HG03432 (cell line): ENCODE results near the gene ABLIM2.
A peak's percentile ranks its signal among the peaks of the same experiment; 100 is the strongest.

ENCODE experiments used
- ATAC-seq: cut with Tn5 transposase; IDR thresholded peaks from one replicate; pipeline ENCODE4 v1.9.1; 2021; ENCODE audit warnings: mild to moderate bottlenecking, moderate library complexity; ENCODE audit not compliant: unreplicated experiment

The ABLIM2 gene

DNA sequence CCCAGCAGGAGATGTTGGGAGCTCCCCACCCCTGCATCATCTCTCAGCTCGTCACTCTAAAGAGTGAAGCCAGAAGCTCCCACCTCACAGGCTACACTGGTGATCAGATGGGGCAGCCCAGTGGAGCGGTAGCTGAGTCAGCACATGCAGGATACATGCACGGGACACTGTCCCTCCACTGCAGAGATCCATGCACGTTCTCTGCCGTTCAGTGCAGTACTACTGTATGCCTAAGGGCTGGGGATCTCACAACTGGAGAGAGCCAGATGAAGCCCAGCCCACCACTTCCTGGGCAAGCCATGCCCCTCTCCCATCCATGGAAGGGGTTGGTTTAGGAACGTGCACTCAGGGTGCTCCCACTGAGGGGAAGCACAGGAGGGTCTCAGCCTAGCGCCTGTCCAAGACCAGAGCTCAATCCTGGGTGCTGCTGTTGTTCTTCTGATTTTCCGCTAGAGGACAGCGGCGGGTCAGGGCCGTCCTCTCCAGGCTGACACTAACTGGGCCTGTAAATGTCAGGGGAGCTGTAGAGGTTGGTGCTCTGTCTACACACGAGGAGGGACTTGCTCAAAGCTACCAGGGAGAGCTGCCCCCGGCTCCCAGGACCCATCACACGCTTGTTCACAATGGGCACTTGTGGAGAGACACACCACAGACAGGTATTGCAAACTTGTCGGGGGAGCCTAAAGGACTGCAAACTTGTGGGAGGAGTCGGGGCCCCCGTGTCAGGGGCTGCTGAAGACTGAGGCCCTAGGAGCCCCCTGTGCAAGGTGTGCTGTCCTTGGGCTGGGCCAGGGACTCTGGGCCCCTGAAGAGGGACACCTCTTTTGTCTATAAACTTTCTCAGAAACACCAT lies 18.2 kb upstream of the ABLIM2 start:
- peak; percentile 69 for ATAC-seq

DNA sequence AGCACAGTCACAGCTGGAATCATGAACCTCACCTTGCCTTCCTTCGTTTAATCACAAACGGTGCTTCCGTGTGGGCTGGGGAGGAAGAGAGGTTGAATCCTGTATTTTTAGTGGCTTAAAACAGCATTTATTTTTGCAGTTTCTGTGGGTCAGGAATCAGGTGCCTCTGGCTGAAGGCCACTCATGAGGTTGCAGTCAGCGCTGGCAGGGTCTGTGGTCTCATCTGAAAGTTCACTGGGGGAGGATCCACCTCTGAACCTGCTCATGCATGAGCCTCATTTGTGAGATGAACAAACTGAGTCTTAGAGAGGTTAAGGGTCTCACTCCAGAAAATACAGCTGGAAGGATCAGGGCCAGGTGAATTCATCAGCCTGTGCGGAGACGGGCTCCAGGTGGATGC lies 17.1 kb upstream of the ABLIM2 start:
- ATAC-seq = no peak

DNA sequence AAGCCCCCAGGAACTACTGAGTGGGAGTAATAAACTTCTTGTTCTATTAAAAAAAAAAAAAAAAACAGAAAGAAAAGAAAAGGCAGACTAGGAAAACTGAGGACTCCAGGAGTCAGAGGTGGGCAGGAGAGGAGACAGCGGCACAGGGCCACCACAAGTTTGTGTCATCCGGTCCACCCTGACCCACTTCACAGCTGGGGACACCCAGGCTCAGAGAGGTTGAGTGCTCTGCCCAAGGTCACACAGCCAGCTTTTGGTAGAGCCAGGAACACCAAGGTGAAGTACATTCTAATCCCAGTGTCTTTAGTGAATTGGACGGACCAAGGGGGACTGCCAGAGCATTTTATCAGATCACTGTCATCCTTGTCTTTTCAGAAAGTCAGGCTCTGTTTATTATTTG lies 16.4 kb upstream of the ABLIM2 start:
- ATAC-seq = no peak

- no peak for ATAC-seq
These were observed 15.1 kb upstream of the ABLIM2 start for GRCh38 chr4:8173492-8174242.

DNA sequence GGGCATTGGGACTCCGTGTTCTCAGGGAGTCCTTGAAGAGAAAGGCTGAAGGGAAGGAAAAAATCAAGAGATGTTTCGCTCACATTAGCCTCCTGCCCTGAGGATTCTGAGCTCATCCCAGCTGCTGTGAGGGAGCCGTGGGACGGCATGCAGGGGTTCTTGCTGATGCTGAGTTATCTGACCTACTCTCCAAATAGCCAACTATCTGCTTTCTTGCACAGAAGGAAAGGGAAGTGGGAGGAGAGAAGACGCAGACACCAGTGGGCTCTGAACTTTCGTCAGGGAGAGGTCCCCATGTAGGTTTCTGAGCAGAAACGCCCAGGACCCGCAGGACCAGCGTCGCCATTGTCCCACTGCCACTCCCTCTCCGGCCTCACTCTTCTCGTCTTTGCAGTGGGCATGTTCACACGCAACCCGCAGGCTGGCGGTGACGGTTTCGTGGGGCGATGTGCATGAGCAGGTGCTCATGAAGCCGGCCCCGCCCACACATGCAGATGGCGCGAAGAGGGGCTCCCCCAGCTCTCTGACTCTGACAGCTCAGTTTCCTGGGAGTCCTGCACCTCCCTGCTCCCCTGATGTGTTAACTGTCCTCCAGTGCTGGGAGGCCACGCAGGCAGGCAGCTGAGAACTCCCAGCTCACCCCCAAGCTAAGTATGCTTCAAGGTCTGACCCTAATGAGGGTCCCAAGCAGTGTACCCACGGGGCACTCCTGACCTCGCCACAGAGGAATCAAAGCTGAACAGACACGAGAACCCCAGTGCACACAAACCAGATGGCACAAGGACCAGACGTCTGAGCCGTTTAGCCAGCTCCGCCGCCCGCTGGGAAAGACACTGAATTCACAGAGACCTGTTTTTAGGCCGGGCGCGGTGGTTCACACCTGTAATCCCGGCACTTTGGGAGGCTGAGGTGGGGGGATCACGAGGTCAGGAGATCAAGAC lies 13.6 kb upstream of the ABLIM2 start:
- peak; percentile 83 for ATAC-seq

DNA sequence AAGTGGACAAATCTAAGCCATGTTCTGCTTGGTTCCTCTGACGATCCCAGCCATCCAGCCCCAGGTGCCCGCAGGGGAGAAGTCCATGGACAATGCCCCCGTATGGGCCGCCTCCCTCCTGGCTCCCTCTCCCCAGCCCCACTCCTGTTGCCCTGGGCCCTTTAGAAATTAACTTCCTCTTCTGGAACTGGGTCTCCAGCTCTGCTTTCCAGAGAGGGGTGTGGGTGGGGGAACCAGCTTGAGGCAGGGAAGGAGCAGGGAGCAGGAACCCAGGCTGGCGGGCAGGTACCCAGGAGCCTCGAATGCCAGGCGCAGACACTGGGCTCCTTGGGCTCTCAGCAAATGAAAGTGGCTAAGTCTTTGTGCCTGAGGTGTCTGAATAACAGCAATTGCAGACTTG lies 12.7 kb upstream of the ABLIM2 start:
- no peak for ATAC-seq

DNA sequence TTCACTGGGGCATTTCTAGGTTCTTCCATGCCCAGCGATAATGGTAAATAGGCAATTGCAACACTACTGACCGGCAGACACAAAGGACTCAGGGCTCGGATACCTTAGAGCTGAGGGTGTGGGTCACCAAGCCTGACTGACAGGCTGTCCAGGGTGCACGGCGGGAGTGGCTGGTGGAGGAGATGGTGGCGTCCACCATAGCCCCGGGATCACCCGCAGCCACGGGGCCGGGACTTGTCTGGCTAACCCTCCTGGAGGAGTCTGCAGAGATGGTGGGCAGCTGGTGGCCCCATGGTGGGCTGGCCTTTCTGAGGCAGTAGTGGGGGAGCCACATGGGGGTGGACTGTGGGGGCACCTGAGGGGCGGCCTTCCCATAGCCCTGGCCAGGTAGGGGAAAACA lies 11.7 kb upstream of the ABLIM2 start:
- ATAC-seq = no peak

- ATAC-seq = no peak
These were observed 11.2 kb upstream of the ABLIM2 start for GRCh38 chr4:8169763-8170162.

DNA sequence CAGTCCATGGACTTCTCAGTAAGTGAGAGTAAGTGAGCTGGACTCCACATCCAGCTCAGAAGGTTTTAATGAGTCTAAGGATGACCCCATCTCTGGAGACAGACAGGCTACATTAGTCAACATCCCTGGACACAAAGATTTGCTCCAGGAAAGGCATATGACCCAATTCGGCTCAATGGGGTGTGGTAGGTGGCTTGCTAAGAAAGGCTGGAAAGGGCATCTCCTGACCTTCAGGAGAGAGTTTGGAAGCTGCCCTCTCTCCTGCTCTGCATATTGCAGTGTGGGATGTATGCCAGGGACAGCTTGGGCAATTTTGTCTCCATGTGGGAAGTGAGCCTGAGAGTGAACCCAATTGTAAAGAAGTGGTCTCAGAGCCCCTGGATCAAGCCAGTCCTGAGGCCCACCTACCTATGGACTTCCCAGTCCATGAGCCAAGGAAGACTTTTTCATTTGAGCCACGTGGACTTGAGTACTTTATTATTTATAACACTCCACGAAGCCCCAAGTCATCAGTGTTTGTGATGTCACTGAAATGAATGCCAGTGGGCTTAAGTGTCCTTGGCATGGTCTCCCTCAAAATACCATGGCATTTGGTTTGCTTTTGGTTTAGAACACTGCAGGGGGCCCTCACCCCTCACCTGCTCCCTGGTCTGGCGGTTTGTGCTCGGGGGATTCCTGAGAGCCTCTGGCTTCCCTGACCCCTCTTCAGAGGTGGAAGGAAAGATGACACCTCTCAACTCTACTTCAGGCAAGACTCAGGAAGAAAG lies 10.4 kb upstream of the ABLIM2 start:
- no peak for ATAC-seq

GRCh38 chr4:8168232-8168631 lies 9.6 kb upstream of the ABLIM2 start:
- no peak for ATAC-seq

DNA sequence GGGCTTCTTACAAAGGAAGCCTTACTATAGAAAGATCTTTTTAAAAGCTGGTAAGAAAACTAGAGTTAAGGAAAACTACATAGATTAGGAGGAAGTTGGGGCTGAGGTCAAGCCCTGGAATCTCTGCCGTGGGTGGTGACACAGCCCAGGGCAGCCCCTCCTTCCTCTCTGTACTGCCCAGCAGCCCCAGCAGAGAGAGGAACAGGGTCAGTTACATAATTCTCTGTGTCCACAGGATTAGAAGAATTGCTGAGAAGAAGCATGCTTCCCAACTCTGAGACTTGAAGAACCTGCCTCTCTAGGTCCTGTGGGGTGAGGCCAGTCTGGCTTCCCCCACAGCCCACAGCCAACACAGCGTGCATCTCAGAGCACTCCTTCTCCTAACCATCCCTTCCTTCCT lies 9.2 kb upstream of the ABLIM2 start:
- ATAC-seq = no peak

DNA sequence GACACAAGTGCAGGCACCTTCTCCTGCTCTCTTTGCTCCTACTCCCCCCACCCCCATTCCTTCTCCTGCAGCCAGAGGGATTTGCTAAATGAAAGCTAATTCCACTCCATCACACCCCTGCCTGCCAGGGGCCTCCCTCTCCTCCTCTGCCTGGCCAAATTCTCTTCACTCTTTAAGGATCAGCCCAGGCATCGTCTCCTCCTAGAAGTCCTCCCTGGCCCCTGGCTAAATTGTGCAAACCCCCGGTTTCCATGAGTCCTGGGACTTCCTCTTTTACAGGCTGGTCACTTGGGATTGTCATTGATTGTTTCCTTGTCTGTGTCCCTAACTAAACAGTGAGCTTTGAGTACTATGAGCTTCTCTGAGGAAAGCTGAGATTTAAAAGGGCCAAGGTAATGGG lies 8.7 kb upstream of the ABLIM2 start:
- no peak for ATAC-seq

DNA sequence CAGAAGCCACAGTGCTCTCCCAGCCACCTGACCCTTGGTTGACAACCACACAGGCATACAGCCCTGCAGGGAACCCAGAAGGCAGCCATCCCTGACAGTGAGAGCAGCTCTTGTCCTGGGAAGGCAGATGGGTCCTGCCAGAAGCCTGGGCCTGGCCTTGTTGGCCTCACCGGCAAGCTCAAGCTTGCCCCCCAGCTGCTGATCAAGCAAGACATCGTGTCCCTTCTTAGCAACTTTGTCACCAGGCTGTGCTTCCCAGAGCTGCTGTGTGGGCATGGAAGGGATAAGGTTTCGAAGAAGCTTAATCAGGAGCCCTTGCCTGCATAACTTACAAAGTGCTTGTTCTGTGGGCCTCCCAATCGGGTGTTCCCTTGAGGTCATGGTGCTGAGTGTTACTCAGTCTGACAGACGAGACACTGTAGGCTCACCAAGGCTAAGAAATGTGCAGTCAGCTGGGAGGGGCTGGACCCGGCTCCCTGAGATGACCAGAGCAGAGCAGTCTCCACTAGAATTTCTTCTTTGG lies 6.8 kb upstream of the ABLIM2 start:
- no peak for ATAC-seq

- ATAC-seq = no peak
These were observed 6.1 kb upstream of the ABLIM2 start for GRCh38 chr4:8164687-8165086.

DNA sequence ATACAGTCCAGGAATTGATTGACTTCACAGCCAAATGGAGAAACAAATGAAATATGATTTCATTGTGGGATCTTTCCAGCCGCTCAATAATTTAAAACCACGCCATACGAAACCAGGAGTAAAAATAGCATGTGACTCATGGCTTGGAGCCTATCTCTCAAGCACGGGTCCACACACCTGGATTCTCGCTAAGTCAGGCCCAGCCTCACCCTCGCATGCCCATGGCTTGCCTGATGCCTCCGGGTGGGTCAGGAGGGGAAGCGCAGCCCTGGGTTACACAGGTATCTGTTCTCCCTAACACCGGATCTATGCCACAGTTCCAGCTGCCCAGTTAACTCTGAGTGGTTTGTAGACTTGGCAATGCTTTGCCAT lies 5.6 kb upstream of the ABLIM2 start:
- ATAC-seq = no peak

GRCh38 chr4:8163436-8164193 lies 5.0 kb upstream of the ABLIM2 start:
- ATAC-seq = no peak

DNA sequence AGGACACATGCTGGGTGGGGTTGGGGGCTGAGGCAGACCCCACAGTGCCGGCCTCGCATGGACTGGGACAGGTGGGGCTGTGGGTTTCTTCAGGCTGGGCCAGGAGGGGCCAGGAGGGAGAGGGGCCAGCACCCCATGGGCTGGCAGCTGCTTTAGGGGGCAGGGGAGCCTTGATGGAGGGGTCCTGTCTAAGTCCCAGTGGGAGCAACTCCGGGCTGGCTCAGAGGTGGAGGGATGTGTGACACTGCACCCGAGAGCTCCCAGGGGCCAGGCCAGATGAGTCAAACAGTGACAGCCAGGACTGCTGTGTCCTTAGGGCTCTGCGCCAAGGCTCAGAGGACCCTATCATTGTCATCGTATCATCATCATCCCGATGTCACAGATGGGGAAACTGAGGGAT lies 4.4 kb upstream of the ABLIM2 start:
- ATAC-seq = no peak

GRCh38 chr4:8162625-8163024 lies 4.0 kb upstream of the ABLIM2 start:
- no peak for ATAC-seq

DNA sequence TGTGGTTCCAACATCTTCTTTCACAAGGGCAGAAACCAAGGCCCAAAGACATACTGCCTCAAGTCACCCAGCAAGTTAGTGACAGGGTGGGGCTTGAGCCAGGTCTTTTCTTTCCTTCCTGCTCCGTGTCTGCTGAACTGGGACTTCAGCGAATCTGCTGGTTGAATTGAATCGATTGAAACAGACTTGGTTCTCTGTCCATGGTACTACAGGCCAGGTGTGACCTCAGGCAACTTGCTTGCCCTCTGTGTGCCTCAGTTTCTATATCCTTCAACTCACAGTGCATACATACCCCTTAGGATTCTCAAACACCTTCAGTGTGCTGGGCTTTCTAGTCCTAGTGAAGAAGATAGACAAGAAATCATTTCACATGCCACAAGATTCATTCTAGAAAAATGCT lies 2.0 kb upstream of the ABLIM2 start:
- ATAC-seq = no peak

GRCh38 chr4:8160233-8160560 lies 1.6 kb upstream of the ABLIM2 start:
- ATAC-seq = no peak
